Measurements from ENCODE around the gene OTOP2. TPM values are rescaled to one million over a fixed set of nuclear protein-coding genes. Genes with fewer than 3 reads are reported as not detected.

OTOP2 gene
- total and polyA plus RNA-seq, 9 of the 15 experiments (the other 6 are each of a cell fraction or from before 2014, with no cell fraction given): 0.04 to 0.36 (median 0.14) TPM; not detected in 1

DNA sequence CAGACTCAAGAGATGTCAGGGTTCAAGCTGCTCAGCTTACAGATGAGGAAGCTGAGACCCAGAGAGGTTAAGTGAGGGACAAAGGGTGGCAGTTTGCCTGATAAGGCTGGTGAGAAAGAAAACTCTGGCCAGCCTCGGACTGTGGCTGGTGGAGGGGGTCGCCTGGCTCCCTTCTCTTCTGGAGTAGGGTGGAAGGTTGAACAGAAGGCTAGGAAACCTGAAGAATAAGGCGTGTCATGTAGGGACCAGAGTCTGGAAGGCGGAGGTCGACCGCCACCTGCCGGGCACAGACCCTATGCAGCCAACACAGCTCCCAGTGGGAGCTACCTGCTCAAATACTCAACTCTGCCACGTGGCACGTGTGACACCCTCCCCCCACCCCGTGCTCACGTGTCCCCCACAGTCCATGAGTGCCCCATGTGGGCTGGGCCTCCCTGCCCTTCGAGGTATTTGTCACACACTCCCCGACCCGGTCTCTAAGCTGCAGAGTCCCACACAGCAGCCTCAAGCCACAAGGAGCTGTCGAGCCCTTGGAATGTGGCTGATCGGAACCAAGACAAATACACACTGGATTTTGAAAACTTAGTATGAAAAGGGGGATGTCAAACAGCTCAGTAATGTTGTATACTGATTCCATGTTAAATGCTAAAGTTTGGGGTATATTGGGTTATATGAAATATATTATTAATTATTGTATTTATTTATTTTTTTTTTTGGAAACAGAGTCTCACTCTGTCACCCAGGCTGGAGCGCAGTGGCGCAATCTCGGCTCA is 36.7 kb downstream of the OTOP2 start (continued):
- TF ChIP-seq, protein P1, sequence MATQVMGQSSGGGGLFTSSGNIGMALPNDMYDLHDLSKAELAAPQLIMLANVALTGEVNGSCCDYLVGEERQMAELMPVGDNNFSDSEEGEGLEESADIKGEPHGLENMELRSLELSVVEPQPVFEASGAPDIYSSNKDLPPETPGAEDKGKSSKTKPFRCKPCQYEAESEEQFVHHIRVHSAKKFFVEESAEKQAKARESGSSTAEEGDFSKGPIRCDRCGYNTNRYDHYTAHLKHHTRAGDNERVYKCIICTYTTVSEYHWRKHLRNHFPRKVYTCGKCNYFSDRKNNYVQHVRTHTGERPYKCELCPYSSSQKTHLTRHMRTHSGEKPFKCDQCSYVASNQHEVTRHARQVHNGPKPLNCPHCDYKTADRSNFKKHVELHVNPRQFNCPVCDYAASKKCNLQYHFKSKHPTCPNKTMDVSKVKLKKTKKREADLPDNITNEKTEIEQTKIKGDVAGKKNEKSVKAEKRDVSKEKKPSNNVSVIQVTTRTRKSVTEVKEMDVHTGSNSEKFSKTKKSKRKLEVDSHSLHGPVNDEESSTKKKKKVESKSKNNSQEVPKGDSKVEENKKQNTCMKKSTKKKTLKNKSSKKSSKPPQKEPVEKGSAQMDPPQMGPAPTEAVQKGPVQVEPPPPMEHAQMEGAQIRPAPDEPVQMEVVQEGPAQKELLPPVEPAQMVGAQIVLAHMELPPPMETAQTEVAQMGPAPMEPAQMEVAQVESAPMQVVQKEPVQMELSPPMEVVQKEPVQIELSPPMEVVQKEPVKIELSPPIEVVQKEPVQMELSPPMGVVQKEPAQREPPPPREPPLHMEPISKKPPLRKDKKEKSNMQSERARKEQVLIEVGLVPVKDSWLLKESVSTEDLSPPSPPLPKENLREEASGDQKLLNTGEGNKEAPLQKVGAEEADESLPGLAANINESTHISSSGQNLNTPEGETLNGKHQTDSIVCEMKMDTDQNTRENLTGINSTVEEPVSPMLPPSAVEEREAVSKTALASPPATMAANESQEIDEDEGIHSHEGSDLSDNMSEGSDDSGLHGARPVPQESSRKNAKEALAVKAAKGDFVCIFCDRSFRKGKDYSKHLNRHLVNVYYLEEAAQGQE (IDR thresholded peaks at IDR 0.05; ENCODE audit: borderline replicate concordance): peak; percentile 83
- TF ChIP-seq, protein P1 (CRISPR knock-in tag; IDR thresholded peaks at IDR 0.05; ENCODE audit: low read depth): no peak
- TF ChIP-seq L3MBTL2 (IDR thresholded peaks at IDR 0.05) (peak; percentile 99), SNIP1 (IDR thresholded peaks at IDR 0.05; ENCODE audit: low read depth) (no peak), XRCC3 (IDR thresholded peaks at IDR 0.05) (no peak), FOXJ2 (tag; IDR thresholded peaks at IDR 0.05) (no peak), NFATC3 (IDR thresholded peaks at IDR 0.05) (no peak), ZNF584 (CRISPR knock-in tag; IDR thresholded peaks at IDR 0.05; ENCODE audit: low read depth) (no peak), WHSC1 (IDR thresholded peaks at IDR 0.05; ENCODE audit: low read length) (no peak)
- TF ChIP-seq, protein P2, sequence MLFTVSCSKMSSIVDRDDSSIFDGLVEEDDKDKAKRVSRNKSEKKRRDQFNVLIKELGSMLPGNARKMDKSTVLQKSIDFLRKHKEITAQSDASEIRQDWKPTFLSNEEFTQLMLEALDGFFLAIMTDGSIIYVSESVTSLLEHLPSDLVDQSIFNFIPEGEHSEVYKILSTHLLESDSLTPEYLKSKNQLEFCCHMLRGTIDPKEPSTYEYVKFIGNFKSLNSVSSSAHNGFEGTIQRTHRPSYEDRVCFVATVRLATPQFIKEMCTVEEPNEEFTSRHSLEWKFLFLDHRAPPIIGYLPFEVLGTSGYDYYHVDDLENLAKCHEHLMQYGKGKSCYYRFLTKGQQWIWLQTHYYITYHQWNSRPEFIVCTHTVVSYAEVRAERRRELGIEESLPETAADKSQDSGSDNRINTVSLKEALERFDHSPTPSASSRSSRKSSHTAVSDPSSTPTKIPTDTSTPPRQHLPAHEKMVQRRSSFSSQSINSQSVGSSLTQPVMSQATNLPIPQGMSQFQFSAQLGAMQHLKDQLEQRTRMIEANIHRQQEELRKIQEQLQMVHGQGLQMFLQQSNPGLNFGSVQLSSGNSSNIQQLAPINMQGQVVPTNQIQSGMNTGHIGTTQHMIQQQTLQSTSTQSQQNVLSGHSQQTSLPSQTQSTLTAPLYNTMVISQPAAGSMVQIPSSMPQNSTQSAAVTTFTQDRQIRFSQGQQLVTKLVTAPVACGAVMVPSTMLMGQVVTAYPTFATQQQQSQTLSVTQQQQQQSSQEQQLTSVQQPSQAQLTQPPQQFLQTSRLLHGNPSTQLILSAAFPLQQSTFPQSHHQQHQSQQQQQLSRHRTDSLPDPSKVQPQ (CRISPR knock-in tag; IDR thresholded peaks at IDR 0.05; ENCODE audit: borderline replicate concordance): 0 out of 2 replicates have a peak, but pooled peaks have one; percentile 62
- TF ChIP-seq, protein P3, sequence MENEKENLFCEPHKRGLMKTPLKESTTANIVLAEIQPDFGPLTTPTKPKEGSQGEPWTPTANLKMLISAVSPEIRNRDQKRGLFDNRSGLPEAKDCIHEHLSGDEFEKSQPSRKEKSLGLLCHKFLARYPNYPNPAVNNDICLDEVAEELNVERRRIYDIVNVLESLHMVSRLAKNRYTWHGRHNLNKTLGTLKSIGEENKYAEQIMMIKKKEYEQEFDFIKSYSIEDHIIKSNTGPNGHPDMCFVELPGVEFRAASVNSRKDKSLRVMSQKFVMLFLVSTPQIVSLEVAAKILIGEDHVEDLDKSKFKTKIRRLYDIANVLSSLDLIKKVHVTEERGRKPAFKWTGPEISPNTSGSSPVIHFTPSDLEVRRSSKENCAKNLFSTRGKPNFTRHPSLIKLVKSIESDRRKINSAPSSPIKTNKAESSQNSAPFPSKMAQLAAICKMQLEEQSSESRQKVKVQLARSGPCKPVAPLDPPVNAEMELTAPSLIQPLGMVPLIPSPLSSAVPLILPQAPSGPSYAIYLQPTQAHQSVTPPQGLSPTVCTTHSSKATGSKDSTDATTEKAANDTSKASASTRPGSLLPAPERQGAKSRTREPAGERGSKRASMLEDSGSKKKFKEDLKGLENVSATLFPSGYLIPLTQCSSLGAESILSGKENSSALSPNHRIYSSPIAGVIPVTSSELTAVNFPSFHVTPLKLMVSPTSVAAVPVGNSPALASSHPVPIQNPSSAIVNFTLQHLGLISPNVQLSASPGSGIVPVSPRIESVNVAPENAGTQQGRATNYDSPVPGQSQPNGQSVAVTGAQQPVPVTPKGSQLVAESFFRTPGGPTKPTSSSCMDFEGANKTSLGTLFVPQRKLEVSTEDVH (IDR thresholded peaks at IDR 0.05; ENCODE audit: low read depth, partially characterized antibody): peak; percentile 49
- TF ChIP-seq, protein P4, sequence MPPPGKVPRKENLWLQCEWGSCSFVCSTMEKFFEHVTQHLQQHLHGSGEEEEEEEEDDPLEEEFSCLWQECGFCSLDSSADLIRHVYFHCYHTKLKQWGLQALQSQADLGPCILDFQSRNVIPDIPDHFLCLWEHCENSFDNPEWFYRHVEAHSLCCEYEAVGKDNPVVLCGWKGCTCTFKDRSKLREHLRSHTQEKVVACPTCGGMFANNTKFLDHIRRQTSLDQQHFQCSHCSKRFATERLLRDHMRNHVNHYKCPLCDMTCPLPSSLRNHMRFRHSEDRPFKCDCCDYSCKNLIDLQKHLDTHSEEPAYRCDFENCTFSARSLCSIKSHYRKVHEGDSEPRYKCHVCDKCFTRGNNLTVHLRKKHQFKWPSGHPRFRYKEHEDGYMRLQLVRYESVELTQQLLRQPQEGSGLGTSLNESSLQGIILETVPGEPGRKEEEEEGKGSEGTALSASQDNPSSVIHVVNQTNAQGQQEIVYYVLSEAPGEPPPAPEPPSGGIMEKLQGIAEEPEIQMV (tag; conservative IDR thresholded peaks at IDR 0.05; ENCODE audit: low read depth): no peak
